Measurements from ENCODE around the gene MLLT10. TPM values are rescaled to one million over a fixed set of nuclear protein-coding genes. Genes with fewer than 3 reads are reported as not detected.

MLLT10 gene
- total and polyA plus RNA-seq, 4 experiments from 2014 or later = 5.2 to 73.4 (median 36.5) TPM

- Histone ChIP-seq H3K4me1 (ENCODE audit: insufficient read depth, low read length) (peaks cover 19% of the 10 kb centered on the region), H3K4me3 (ENCODE audit: low read length in 2 of 2) (no peak overlapping the region), H3K27me3 (ENCODE audit: insufficient read depth, low read length) (no peaks in the 10 kb centered on the region), H3K36me3 (ENCODE audit: insufficient read depth, low read length) (no peaks in the 10 kb centered on the region), H3K27ac (ENCODE audit: low read depth, low read length) (no peak overlapping the region), H3K9me3 (ENCODE audit: control insufficient read depth in 1 of 2, low read length in 2 of 2) (no peaks in the 10 kb centered on the region)
- H3K9me3 Mint-ChIP-seq = no peaks in the 10 kb centered on the region
- intact Hi-C loops (cut with micrococcal nuclease) = no loop called here
- ChIA-PET POLR2A (ENCODE audit: partially characterized antibody) (no interaction called here), CTCF (ENCODE audit: partially characterized antibody) (interaction anchor here (1.5 to 1.6 kb wide), 2 partner anchors 13 to 154 kb away, joined by 4 read pairs; no protein-coding TSS in a partner anchor)
- H3K27ac Mint-ChIP-seq = no peak overlapping the region
- no peak overlapping the region for H3K4me3 Mint-ChIP-seq
- DNase-seq = no peak
- H3K36me3 Mint-ChIP-seq = peaks cover 19 to 25% of the 10 kb centered on the region in 2 donors
- peaks cover 16 to 29% (median 23%) of the 10 kb centered on the region in 4 donors for H3K4me1 Mint-ChIP-seq
- no peaks in the 10 kb centered on the region for H3K27me3 Mint-ChIP-seq
Measured at GRCh38 chr10:21650353-21650752, 116.3 kb downstream of the MLLT10 start.

- no peak for DNase-seq
- Mint-ChIP-seq H3K4me1 (peaks cover 5 to 13% (median 7%) of the 10 kb centered on the region in 4 donors), H3K27me3 (no peaks in the 10 kb centered on the region), H3K9me3 (no peaks in the 10 kb centered on the region), H3K27ac (no peak overlapping the region), H3K36me3 (peaks cover 0 to 2% of the 10 kb centered on the region in 2 donors), H3K4me3 (no peak overlapping the region)
- Histone ChIP-seq H3K9me3 (ENCODE audit: control insufficient read depth in 1 of 2, low read length in 2 of 2) (no peaks in the 10 kb centered on the region), H3K4me3 (ENCODE audit: low read length in 2 of 2) (no peak overlapping the region), H3K36me3 (ENCODE audit: insufficient read depth, low read length) (no peaks in the 10 kb centered on the region), H3K27me3 (ENCODE audit: insufficient read depth, low read length) (no peaks in the 10 kb centered on the region), H3K27ac (ENCODE audit: low read depth, low read length) (no peak overlapping the region), H3K4me1 (ENCODE audit: insufficient read depth, low read length) (peaks cover 9% of the 10 kb centered on the region)
- intact Hi-C loops (cut with micrococcal nuclease) = no loop called here
- POLR2A ChIA-PET (ENCODE audit: partially characterized antibody) = no interaction called here
- CTCF ChIA-PET (ENCODE audit: partially characterized antibody) = no interaction called here
Measured at GRCh38 chr10:21655236-21655635, 121.2 kb downstream of the MLLT10 start.

- H3K36me3 ChIP-seq (ENCODE audit: insufficient read depth, low read length) = no peaks in the 10 kb centered on the region
- Mint-ChIP-seq H3K27ac (no peak overlapping the region), H3K4me1 (peaks cover 5 to 13% (median 7%) of the 10 kb centered on the region in 4 donors), H3K9me3 (no peaks in the 10 kb centered on the region), H3K27me3 (no peaks in the 10 kb centered on the region), H3K36me3 (peaks cover 0 to 2% of the 10 kb centered on the region in 2 donors), H3K4me3 (no peak overlapping the region)
- no peak overlapping the region for H3K4me3 ChIP-seq (ENCODE audit: low read length in 2 of 2)
- H3K4me1 ChIP-seq (ENCODE audit: insufficient read depth, low read length) = peaks cover 9% of the 10 kb centered on the region
- ChIA-PET POLR2A (ENCODE audit: partially characterized antibody) (no interaction called here), CTCF (ENCODE audit: partially characterized antibody) (no interaction called here)
- H3K9me3 ChIP-seq (ENCODE audit: control insufficient read depth in 1 of 2, low read length in 2 of 2) = no peaks in the 10 kb centered on the region
- intact Hi-C loops (cut with micrococcal nuclease) = no loop called here
- DNase-seq = no peak
- no peak overlapping the region for H3K27ac ChIP-seq (ENCODE audit: low read depth, low read length)
- no peaks in the 10 kb centered on the region for H3K27me3 ChIP-seq (ENCODE audit: insufficient read depth, low read length)
Measured at GRCh38 chr10:21655687-21656086, 121.7 kb downstream of the MLLT10 start.

- ChIA-PET POLR2A (ENCODE audit: partially characterized antibody) (no interaction called here), CTCF (ENCODE audit: partially characterized antibody) (no interaction called here)
- H3K27me3 Mint-ChIP-seq = no peaks in the 10 kb centered on the region
- no peak overlapping the region for H3K27ac ChIP-seq (ENCODE audit: low read depth, low read length)
- H3K9me3 Mint-ChIP-seq = no peaks in the 10 kb centered on the region
- H3K36me3 ChIP-seq (ENCODE audit: insufficient read depth, low read length) = no peaks in the 10 kb centered on the region
- no peaks in the 10 kb centered on the region for H3K9me3 ChIP-seq (ENCODE audit: control insufficient read depth in 1 of 2, low read length in 2 of 2)
- H3K27ac Mint-ChIP-seq = peak overlapping the region in 2 of 7 donors; percentile 43 to 49
- H3K36me3 Mint-ChIP-seq = peaks cover 4 to 6% of the 10 kb centered on the region in 2 donors
- intact Hi-C loops (cut with micrococcal nuclease) = no loop called here
- H3K4me3 ChIP-seq (ENCODE audit: low read length in 2 of 2) = no peak overlapping the region
- peaks cover 23 to 37% (median 32%) of the 10 kb centered on the region in 4 donors for H3K4me1 Mint-ChIP-seq
- peak overlapping the region in 3 of 8 donors; percentile 10 to 63 (median 22) for H3K4me3 Mint-ChIP-seq
- DNase-seq = no peak
- H3K4me1 ChIP-seq (ENCODE audit: insufficient read depth, low read length) = peaks cover 16% of the 10 kb centered on the region
- H3K27me3 ChIP-seq (ENCODE audit: insufficient read depth, low read length) = no peaks in the 10 kb centered on the region
Measured at GRCh38 chr10:21661087-21661486, 127.1 kb downstream of the MLLT10 start.

GRCh38 chr10:21661935-21662334 lies 127.9 kb downstream of the MLLT10 start:
- peak overlapping the region in 3 of 7 donors; percentile 36 to 80 (median 60) for H3K27ac Mint-ChIP-seq
- intact Hi-C loops (cut with micrococcal nuclease) = no loop called here

GRCh38 chr10:21662635-21663034 lies 128.6 kb downstream of the MLLT10 start:
- POLR2A ChIA-PET (ENCODE audit: partially characterized antibody) = no interaction called here
- Histone ChIP-seq H3K4me3 (ENCODE audit: low read length in 2 of 2) (no peak overlapping the region), H3K27ac (ENCODE audit: low read depth, low read length) (no peak overlapping the region), H3K9me3 (ENCODE audit: control insufficient read depth in 1 of 2, low read length in 2 of 2) (no peaks in the 10 kb centered on the region), H3K36me3 (ENCODE audit: insufficient read depth, low read length) (no peaks in the 10 kb centered on the region), H3K4me1 (ENCODE audit: insufficient read depth, low read length) (peaks cover 16% of the 10 kb centered on the region), H3K27me3 (ENCODE audit: insufficient read depth, low read length) (no peaks in the 10 kb centered on the region)
- CTCF ChIA-PET (ENCODE audit: partially characterized antibody) = no interaction called here
- no peak overlapping the region for H3K4me3 Mint-ChIP-seq
- H3K27ac Mint-ChIP-seq = no peak overlapping the region
- H3K36me3 Mint-ChIP-seq = peaks cover 4 to 9% of the 10 kb centered on the region in 2 donors
- H3K9me3 Mint-ChIP-seq = no peaks in the 10 kb centered on the region
- intact Hi-C loops (cut with micrococcal nuclease) = no loop called here
- peaks cover 28 to 49% (median 40%) of the 10 kb centered on the region in 4 donors for H3K4me1 Mint-ChIP-seq
- no peaks in the 10 kb centered on the region for H3K27me3 Mint-ChIP-seq
- DNase-seq = no peak

More at GRCh38 chr10:21661935-21662334, 127.9 kb downstream of the MLLT10 start:
- Mint-ChIP-seq H3K4me1 (peaks cover 23 to 44% (median 35%) of the 10 kb centered on the region in 4 donors), H3K36me3 (peaks cover 4 to 9% of the 10 kb centered on the region in 2 donors), H3K27me3 (no peaks in the 10 kb centered on the region), H3K9me3 (no peaks in the 10 kb centered on the region), H3K4me3 (peak overlapping the region in 3 of 8 donors; percentile 43 to 55 (median 45))
- Histone ChIP-seq H3K4me1 (ENCODE audit: insufficient read depth, low read length) (peaks cover 16% of the 10 kb centered on the region), H3K36me3 (ENCODE audit: insufficient read depth, low read length) (no peaks in the 10 kb centered on the region), H3K9me3 (ENCODE audit: control insufficient read depth in 1 of 2, low read length in 2 of 2) (no peaks in the 10 kb centered on the region), H3K27ac (ENCODE audit: low read depth, low read length) (no peak overlapping the region), H3K4me3 (ENCODE audit: low read length in 2 of 2) (no peak overlapping the region), H3K27me3 (ENCODE audit: insufficient read depth, low read length) (no peaks in the 10 kb centered on the region)
- POLR2A ChIA-PET (ENCODE audit: partially characterized antibody) = no interaction called here
- CTCF ChIA-PET (ENCODE audit: partially characterized antibody) = no interaction called here
- DNase-seq = no peak

- Mint-ChIP-seq H3K27me3 (no peaks in the 10 kb centered on the region), H3K9me3 (no peaks in the 10 kb centered on the region), H3K4me1 (peaks cover 18 to 35% (median 27%) of the 10 kb centered on the region in 4 donors), H3K4me3 (no peak overlapping the region), H3K27ac (peak overlapping the region in 1 of 7 donors; percentile 41), H3K36me3 (peaks cover 13 to 20% of the 10 kb centered on the region in 2 donors)
- CTCF ChIA-PET (ENCODE audit: partially characterized antibody) = no interaction called here
- no peak overlapping the region for H3K4me3 ChIP-seq (ENCODE audit: low read length in 2 of 2)
- no peaks in the 10 kb centered on the region for H3K4me1 ChIP-seq (ENCODE audit: insufficient read depth, low read length)
- intact Hi-C loops (cut with micrococcal nuclease) = no loop called here
- peaks cover 5% of the 10 kb centered on the region for H3K36me3 ChIP-seq (ENCODE audit: insufficient read depth, low read length)
- no peak overlapping the region for H3K27ac ChIP-seq (ENCODE audit: low read depth, low read length)
- H3K27me3 ChIP-seq (ENCODE audit: insufficient read depth, low read length) = no peaks in the 10 kb centered on the region
- H3K9me3 ChIP-seq (ENCODE audit: control insufficient read depth in 1 of 2, low read length in 2 of 2) = no peaks in the 10 kb centered on the region
- POLR2A ChIA-PET (ENCODE audit: partially characterized antibody) = no interaction called here
- no peak for DNase-seq
Measured at GRCh38 chr10:21668831-21669230, 134.8 kb downstream of the MLLT10 start.

GRCh38 chr10:21670391-21670790 lies 136.4 kb downstream of the MLLT10 start:
- Histone ChIP-seq H3K4me1 (ENCODE audit: insufficient read depth, low read length) (no peaks in the 10 kb centered on the region), H3K27me3 (ENCODE audit: insufficient read depth, low read length) (no peaks in the 10 kb centered on the region), H3K36me3 (ENCODE audit: insufficient read depth, low read length) (peaks cover 5% of the 10 kb centered on the region), H3K4me3 (ENCODE audit: low read length in 2 of 2) (no peak overlapping the region), H3K9me3 (ENCODE audit: control insufficient read depth in 1 of 2, low read length in 2 of 2) (no peaks in the 10 kb centered on the region), H3K27ac (ENCODE audit: low read depth, low read length) (no peak overlapping the region)
- H3K27ac Mint-ChIP-seq = no peak overlapping the region
- DNase-seq = no peak
- no peak overlapping the region for H3K4me3 Mint-ChIP-seq
- intact Hi-C loops (cut with micrococcal nuclease) = no loop called here
- POLR2A ChIA-PET (ENCODE audit: partially characterized antibody) = no interaction called here
- CTCF ChIA-PET (ENCODE audit: partially characterized antibody) = no interaction called here
- H3K4me1 Mint-ChIP-seq = peaks cover 21 to 38% (median 26%) of the 10 kb centered on the region in 4 donors
- H3K27me3 Mint-ChIP-seq = no peaks in the 10 kb centered on the region
- H3K9me3 Mint-ChIP-seq = no peaks in the 10 kb centered on the region
- peaks cover 17 to 21% of the 10 kb centered on the region in 2 donors for H3K36me3 Mint-ChIP-seq
